NB4 (cell line): ENCODE data around the gene POLR2J3.
"Not testable (repeated sequence)": the region's sequence is repeated elsewhere in the genome, so short reads cannot be mapped to it uniquely, and the experiment has no call there.

Source experiments
- CTCF ChIP-seq: IDR thresholded peaks from one replicate; pipeline ENCODE4 v1.5.1; 2012; ENCODE audit warnings: low read depth, low read length
- MAX ChIP-seq: IDR thresholded peaks from 2 replicates; pipeline ENCODE4 v1.6.1; 2011; ENCODE audit warnings: low read depth, low read length
- POLR2A ChIP-seq: IDR thresholded peaks from 2 replicates; pipeline ENCODE4 v1.6.1; 2011; ENCODE audit warnings: mild to moderate bottlenecking; ENCODE audit not compliant: insufficient read length; ENCODE audit errors: extremely low read depth

GRCh38 chr7:102593637-102594334 lies 21.4 kb upstream of the POLR2J3 start:
- TF ChIP-seq CTCF, MAX, POLR2A: not testable (repeated sequence)
